Stomach (tissue), 4 donors: ENCODE measurements around the gene SULT2B1.

ENCODE experiments used
- CTCF ChIP-seq, 7 experiments: fragments of 450-650 bp in 4 of 7; fragments of 200-600 bp in 3 of 7; sonication (generic) in 3 of 7; IDR thresholded peaks; one replicate each; pipeline ENCODE4 v1.5.1; 2016 to 2019; ENCODE audit warnings: antibody characterized with exemption in 7 of 7, control low read depth in 2 of 7, mild to moderate bottlenecking in 1 of 7
- EP300 ChIP-seq: sonication (generic); formaldehyde crosslinking; IDR thresholded peaks from one replicate; pipeline ENCODE4 v1.6.1; 2017; ENCODE audit warnings: antibody characterized with exemption
- POLR2A ChIP-seq, 4 donors: fragments of 450-650 bp; IDR thresholded peaks; one replicate each; pipeline ENCODE4 v1.6.1; 2016; ENCODE audit warnings: antibody characterized with exemption in 4 of 4, control low read depth in 2 of 4, mild to moderate bottlenecking in 1 of 4, moderate library complexity in 1 of 4
- POLR2AphosphoS5 ChIP-seq, 3 donors: sonication (generic); formaldehyde crosslinking; IDR thresholded peaks; one replicate each; pipeline ENCODE4 v1.6.1; 2016; ENCODE audit warnings: antibody characterized with exemption in 3 of 3

GRCh38 chr19:48613024-48613851 is 61.3 kb downstream of the SULT2B1 start:
- TF ChIP-seq CTCF (IDR thresholded peaks at IDR 0.05) (no peak), POLR2A (IDR thresholded peaks at IDR 0.05) (no peak), POLR2AphosphoS5 (IDR thresholded peaks at IDR 0.05) (peak in 2 of 3 donors; percentile 30 to 39), EP300 (no peak)
